Measurements from ENCODE around the gene ACACA. TPM values are rescaled to one million over a fixed set of nuclear protein-coding genes. Genes with fewer than 3 reads are reported as not detected.
"Not testable (repeated sequence)": the region's sequence is repeated elsewhere in the genome, so short reads cannot be mapped to it uniquely, and the experiment has no call there.

ACACA gene
- total RNA-seq, 1 donor from 2014 or later: 45.9 TPM

- no peak for DNase-seq (ENCODE audit: low read depth)
These were observed 13.3 kb downstream of the ACACA start for GRCh38 chr17:37393352-37393751.

GRCh38 chr17:37392024-37392590 lies 14.5 kb downstream of the ACACA start:
- peak; percentile 65 for DNase-seq (ENCODE audit: low read depth)

GRCh38 chr17:37391146-37391545 lies 15.5 kb downstream of the ACACA start:
- DNase-seq (ENCODE audit: low read depth): no peak

- no peak for DNase-seq (ENCODE audit: low read depth)
These were observed 17.5 kb downstream of the ACACA start for GRCh38 chr17:37389160-37389559.

- DNase-seq (ENCODE audit: low read depth): no peak
These were observed 18.4 kb downstream of the ACACA start for GRCh38 chr17:37388266-37388665.

- DNase-seq (ENCODE audit: low read depth): no peak
These were observed 20.2 kb downstream of the ACACA start for GRCh38 chr17:37386462-37386861.

- no peak for DNase-seq (ENCODE audit: low read depth)
These were observed 21.1 kb downstream of the ACACA start for GRCh38 chr17:37385474-37385990.

- DNase-seq (ENCODE audit: low read depth): peak; percentile 50
These were observed 22.0 kb downstream of the ACACA start for GRCh38 chr17:37384560-37385149.

- DNase-seq (ENCODE audit: low read depth): no peak
These were observed 24.6 kb downstream of the ACACA start for GRCh38 chr17:37382056-37382455.

- no peak for DNase-seq (ENCODE audit: low read depth)
These were observed 30.9 kb downstream of the ACACA start, which contains the start of gene C17orf78 for GRCh38 chr17:37375706-37376105. C17orf78 (plus strand) TSS chr17:37375985; CDS start chr17:37376093, 108 bp downstream.

GRCh38 chr17:37373530-37374159 lies 33.0 kb downstream of the ACACA start:
- peak; percentile 81 for DNase-seq (ENCODE audit: low read depth)

GRCh38 chr17:37368577-37368976 lies 38.1 kb downstream of the ACACA start:
- no peak for DNase-seq (ENCODE audit: low read depth)

GRCh38 chr17:37365589-37365988 lies 41.0 kb downstream of the ACACA start:
- no peak for DNase-seq (ENCODE audit: low read depth)

GRCh38 chr17:37361543-37361942 lies 45.1 kb downstream of the ACACA start:
- no peak for DNase-seq (ENCODE audit: low read depth)

- DNase-seq (ENCODE audit: low read depth): no peak
These were observed 46.0 kb downstream of the ACACA start for GRCh38 chr17:37360632-37361031.

GRCh38 chr17:37359682-37360188 lies 46.9 kb downstream of the ACACA start:
- no peak for DNase-seq (ENCODE audit: low read depth)

GRCh38 chr17:37358830-37359681 lies 47.6 kb downstream of the ACACA start:
- DNase-seq (ENCODE audit: low read depth): peak; percentile 97

- peak; percentile 71 for DNase-seq (ENCODE audit: low read depth)
These were observed 48.4 kb downstream of the ACACA start for GRCh38 chr17:37358098-37358829.

GRCh38 chr17:37356796-37357569 lies 49.7 kb downstream of the ACACA start:
- DNase-seq (ENCODE audit: low read depth): not testable (repeated sequence)

Data from myocyte (in vitro differentiated cells).